Mucosa of descending colon (tissue), 3 donors: ENCODE data around the gene ITK. TPM values are rescaled to one million over a fixed set of nuclear protein-coding genes. Genes with fewer than 3 reads are reported as not detected.
A peak's percentile ranks its signal among the peaks of the same experiment; 100 is the strongest.

Experiments
- ATAC-seq: fragments of 200-7000 bp; cut with Tn5 transposase; one replicate; pipeline ENCODE4 v1.9.1; 2020; ENCODE audit warnings: mild to moderate bottlenecking, moderate library complexity
- DNase-seq, 3 donors: peaks; one replicate each; pipeline ENCODE4 v3.0.0-alpha.2; 2020
- H3K36me3 ChIP-seq: fragments of 200-600 bp; one replicate; pipeline ENCODE4 v1.8.0; 2021; ENCODE audit warnings: low read depth, mild to moderate bottlenecking
- H3K4me1 ChIP-seq: fragments of 200-600 bp; one replicate; pipeline ENCODE4 v1.8.0; 2021; ENCODE audit warnings: low read depth, mild to moderate bottlenecking
- H3K4me3 ChIP-seq: fragments of 200-600 bp; one replicate; pipeline ENCODE4 v1.8.0; 2021; ENCODE audit warnings: mild to moderate bottlenecking
- H3K9me3 ChIP-seq: fragments of 200-600 bp; one replicate; pipeline ENCODE4 v1.8.0; 2021; ENCODE audit warnings: mild to moderate bottlenecking
- CTCF ChIP-seq: fragments of 200-600 bp; IDR thresholded peaks from one replicate; pipeline ENCODE4 v1.8.0; 2022; ENCODE audit warnings: antibody characterized with exemption, mild to moderate bottlenecking
- intact Hi-C, 2 donors: fragments of 100-400 bp; cut with DNase I in 1 of 2; cut with micrococcal nuclease in 1 of 2; formaldehyde crosslinking; loops; one replicate each; pipeline versions ENCODE4 v1.11.0 to v1.11.1; 2022; cut with DNase I, micrococcal nuclease
- total RNA-seq, 3 donors: library from RNA; stranded (reverse); fragmentation: NEBNext Ultra II Directional in 2 of 3; extraction: Animal tissue kit (Norgen Biotek cat#: 25700) in 2 of 3; gene quantifications; one replicate each; pipeline versions ENCODE4 v1.2.1 to v1.2.4, GENCODE V29; 2021 to 2023
- donor health status: DM: no; HTN: no; CAD: no; lungs with moderate emphysema.
- donor health status: DM: no; HTN: no; CAD: no.
- donor health status: DM: no; HTN: yes; CAD: no.

The ITK gene
- total RNA-seq, 3 donors from 2014 or later, result 2.6 to 5.7 (median 2.7) TPM

GRCh38 chr5:157214415-157214814, 33.8 kb downstream of the ITK start:
- DNase-seq (no peak), ATAC-seq (no peak)
- Histone ChIP-seq H3K36me3 (no peaks in the 10 kb centered on the region), H3K4me3 (no peak overlapping the region), H3K9me3 (no peaks in the 10 kb centered on the region), H3K4me1 (no peaks in the 10 kb centered on the region)
- TF ChIP-seq CTCF, result no peak
- intact Hi-C loops, result no loop called here

DNA sequence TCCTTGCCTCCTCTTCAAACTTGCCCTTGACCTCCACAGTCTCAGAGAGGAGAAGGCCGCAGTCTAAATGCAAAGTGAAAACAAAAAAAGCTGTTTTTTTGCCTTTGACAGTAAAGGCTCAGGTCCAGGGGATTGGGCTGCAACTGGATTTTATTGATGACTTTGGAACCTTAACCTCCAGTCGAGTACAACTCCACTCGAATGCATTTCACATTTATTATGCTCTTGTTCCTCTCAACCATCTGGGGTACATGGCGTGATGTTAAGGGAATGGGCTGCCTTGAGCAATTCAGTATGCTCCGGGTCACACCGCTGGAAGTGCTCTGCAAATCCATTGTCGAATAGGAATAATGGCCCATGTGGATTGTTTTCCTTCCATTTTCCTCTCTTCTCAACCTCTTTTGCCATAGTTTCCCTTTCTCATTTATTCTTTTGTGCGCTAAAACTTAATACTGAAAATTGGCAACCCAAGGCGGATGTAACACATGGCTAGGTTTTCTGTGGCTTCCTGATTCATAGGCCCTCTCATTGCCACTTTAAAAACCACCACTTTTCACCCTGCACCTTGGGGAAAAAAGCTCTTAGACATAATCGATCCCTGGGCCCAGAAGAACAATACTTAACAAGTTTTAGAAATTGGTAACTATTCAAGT, 34.3 kb downstream of the ITK start:
- DNase-seq, result no peak
- no peaks in the 10 kb centered on the region for H3K4me1 ChIP-seq
- peak; percentile 47 for ATAC-seq

GRCh38 chr5:157215514-157216167, 35.0 kb downstream of the ITK start:
- DNase-seq (no peak), ATAC-seq (no peak)
- no peaks in the 10 kb centered on the region for H3K9me3 ChIP-seq
- intact Hi-C loops, result no loop called here
- TF ChIP-seq CTCF, result no peak
- H3K4me1 ChIP-seq, result no peaks in the 10 kb centered on the region
- no peaks in the 10 kb centered on the region for H3K36me3 ChIP-seq
- no peak overlapping the region for H3K4me3 ChIP-seq

More for the DNA sequence above, 34.3 kb downstream of the ITK start:
- no peak for TF ChIP-seq CTCF
- Histone ChIP-seq H3K9me3 (no peaks in the 10 kb centered on the region), H3K4me3 (no peak overlapping the region), H3K36me3 (no peaks in the 10 kb centered on the region)
- intact Hi-C loops, result no loop called here

- no peak for TF ChIP-seq CTCF
- Histone ChIP-seq H3K9me3 (no peaks in the 10 kb centered on the region), H3K36me3 (no peaks in the 10 kb centered on the region), H3K4me1 (no peaks in the 10 kb centered on the region), H3K4me3 (no peak overlapping the region)
- intact Hi-C loops, result no loop called here
- ATAC-seq, result peak; percentile 21
- DNase-seq, result no peak
Measured at GRCh38 chr5:157216391-157217142, 35.9 kb downstream of the ITK start.

DNA sequence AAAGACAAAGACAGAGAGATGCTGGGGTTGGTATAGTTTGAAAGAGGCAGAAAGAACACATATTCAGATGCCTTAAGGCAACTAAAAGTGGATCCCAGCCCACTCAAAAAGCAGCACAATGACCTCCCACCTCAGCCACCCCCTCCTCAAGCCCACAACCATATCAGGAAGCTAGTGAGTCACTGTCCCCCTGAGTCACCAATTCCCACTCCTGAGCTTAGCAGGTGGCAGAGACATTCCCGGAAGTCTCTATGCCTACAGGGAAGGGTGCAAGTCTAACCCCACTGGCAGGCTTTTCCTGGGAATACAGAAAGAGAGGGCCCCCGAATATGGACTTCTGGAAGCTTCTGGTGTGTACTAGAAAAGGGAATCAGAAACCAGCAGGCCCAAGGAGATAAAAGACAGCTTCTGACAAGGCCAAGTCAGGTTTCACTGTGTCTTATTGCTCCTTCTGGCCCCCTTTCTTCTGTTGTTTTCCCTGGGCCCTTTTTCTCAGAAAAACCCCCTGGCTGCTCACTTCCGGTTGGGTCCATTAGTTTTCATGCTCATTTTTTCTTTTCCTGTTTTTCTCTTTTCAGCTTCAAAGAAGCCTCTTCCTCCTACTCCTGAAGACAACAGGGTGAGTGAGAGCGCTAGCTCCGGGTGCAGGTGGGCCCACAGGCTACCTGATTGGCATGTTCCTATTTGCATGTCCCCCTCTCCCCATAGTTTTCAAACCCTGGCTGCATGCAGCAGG, 36.8 kb downstream of the ITK start:
- H3K4me1 ChIP-seq, result no peaks in the 10 kb centered on the region
- no peak for DNase-seq
- TF ChIP-seq CTCF, result no peak
- H3K4me3 ChIP-seq, result no peak overlapping the region
- intact Hi-C loops, result no loop called here
- no peaks in the 10 kb centered on the region for H3K9me3 ChIP-seq
- no peak for ATAC-seq
- H3K36me3 ChIP-seq, result no peaks in the 10 kb centered on the region
